Measurements from ENCODE around the gene H6PD. TPM values are rescaled to one million over a fixed set of nuclear protein-coding genes. Genes with fewer than 3 reads are reported as not detected.

Gene H6PD
- total RNA-seq (2022; extraction: Qiagen RNA extraction): 4.3 to 7.5 TPM (median 5.7 TPM) in 5 replicates

GRCh38 chr1:9234223-9235095 is at the start of gene H6PD:
Gene H6PD (plus strand): TSS chr1:9234774. CDS start chr1:9244935, 10,161 bp downstream.

GRCh38 chr1:9292361-9293240 is 58.0 kb downstream of the H6PD start, which contains the start of gene SPSB1:
Gene SPSB1 (plus strand): TSS chr1:9292894. CDS start chr1:9355892, 62,998 bp downstream.

Other genes with a start within 250 kb of the H6PD start
- not detected in 5 replicates for gene SLC2A7, start 208.4 kb upstream of the H6PD start, total RNA-seq (2022; extraction: Qiagen RNA extraction)
- 0.04 to 0.25 TPM (median 0.17 TPM) in 5 replicates for gene SLC2A5, start 165.1 kb upstream of the H6PD start, total RNA-seq (2022; extraction: Qiagen RNA extraction)
- 2.9 to 8.1 TPM (median 6.1 TPM) in 5 replicates for gene GPR157, start 105.7 kb upstream of the H6PD start, total RNA-seq (2022; extraction: Qiagen RNA extraction)
- gene SPSB1, start 58.1 kb downstream of the H6PD start, total RNA-seq (2022; extraction: Qiagen RNA extraction): 27.9 to 32.5 TPM (median 30.3 TPM) in 5 replicates

Data from A549 treated with CORT108297 at 1 μM for 4 hours (cell line).